ENCODE data around the gene HNRNPL.

DNA sequence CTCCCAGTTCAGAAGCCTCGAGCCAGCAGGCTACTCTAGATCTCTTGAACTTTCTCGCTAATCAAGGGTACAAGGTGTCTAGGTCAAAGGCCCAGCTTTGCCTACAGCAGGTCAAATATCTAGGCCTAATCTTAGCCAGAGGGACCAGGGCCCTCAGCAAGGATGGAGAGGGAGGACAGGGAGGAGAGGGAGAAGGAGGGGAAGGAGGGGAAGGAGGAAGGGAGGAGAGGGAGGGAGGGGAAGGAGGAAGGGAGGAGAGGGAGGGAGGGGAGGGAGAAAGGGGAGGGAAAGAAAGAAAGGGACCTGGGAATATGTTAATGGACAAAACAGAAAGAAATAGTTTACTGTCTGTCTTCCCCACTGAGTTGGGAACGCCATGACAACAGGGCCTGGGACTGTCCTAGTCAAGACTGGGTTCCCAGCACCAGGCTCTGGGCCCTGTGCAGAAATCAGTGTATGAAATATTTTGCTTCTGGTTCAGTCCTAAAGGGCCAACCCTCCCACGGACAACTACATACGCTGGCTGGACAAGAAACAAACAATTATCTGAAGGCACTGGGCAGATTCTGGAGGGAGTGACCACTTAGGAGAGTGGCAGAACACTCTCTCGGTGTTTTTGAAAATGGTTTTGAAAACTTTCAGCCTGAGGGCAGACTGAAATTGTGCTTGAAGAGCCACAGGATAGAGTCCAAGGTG is 22.8 kb downstream of the HNRNPL start:
- TF ChIP-seq, protein P1, sequence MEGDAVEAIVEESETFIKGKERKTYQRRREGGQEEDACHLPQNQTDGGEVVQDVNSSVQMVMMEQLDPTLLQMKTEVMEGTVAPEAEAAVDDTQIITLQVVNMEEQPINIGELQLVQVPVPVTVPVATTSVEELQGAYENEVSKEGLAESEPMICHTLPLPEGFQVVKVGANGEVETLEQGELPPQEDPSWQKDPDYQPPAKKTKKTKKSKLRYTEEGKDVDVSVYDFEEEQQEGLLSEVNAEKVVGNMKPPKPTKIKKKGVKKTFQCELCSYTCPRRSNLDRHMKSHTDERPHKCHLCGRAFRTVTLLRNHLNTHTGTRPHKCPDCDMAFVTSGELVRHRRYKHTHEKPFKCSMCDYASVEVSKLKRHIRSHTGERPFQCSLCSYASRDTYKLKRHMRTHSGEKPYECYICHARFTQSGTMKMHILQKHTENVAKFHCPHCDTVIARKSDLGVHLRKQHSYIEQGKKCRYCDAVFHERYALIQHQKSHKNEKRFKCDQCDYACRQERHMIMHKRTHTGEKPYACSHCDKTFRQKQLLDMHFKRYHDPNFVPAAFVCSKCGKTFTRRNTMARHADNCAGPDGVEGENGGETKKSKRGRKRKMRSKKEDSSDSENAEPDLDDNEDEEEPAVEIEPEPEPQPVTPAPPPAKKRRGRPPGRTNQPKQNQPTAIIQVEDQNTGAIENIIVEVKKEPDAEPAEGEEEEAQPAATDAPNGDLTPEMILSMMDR (conservative IDR thresholded peaks at IDR 0.05), result no peak
- TF ChIP-seq ZFX (IDR thresholded peaks at IDR 0.05), result no peak
